WTC11 (cell line): Measurements from ENCODE around the gene TMEM88. TPM values are rescaled to one million over a fixed set of nuclear protein-coding genes. Genes with fewer than 3 reads are reported as not detected.

Experiments used
- ATAC-seq: fragments of 200-7000 bp; cut with Tn5 transposase; 2 replicates; pipeline ENCODE4 v1.10.0; 2021; ENCODE audit warnings: mild to moderate bottlenecking, moderate library complexity
- CTCF ChIA-PET: fragments of 300-600 bp; sonication (Branson Sonifier 250); formaldehyde crosslinking; loops from one replicate; lab custom pipeline; 2021; ENCODE audit warnings: antibody characterized with exemption; lab: Charles Lee
- POLR2A ChIA-PET: fragments of 350-600 bp; sonication (Branson Sonifier 250); formaldehyde crosslinking; loops from one replicate; lab custom pipeline; 2021; ENCODE audit warnings: antibody characterized with exemption; lab: Charles Lee
- DNase-seq: peaks from one replicate; pipeline ENCODE4 v3.0.0; 2021; ENCODE audit warnings: low spot score
- H3K27ac Mint-ChIP-seq: 2 replicates; pipeline ENCODE4 v1.8.0; 2021; ENCODE audit warnings: mixed read lengths
- H3K27me3 Mint-ChIP-seq: 2 replicates; pipeline ENCODE4 v1.8.0; 2021; ENCODE audit warnings: low read depth, mild to moderate bottlenecking, moderate library complexity, mixed read lengths
- H3K36me3 Mint-ChIP-seq: 2 replicates; pipeline ENCODE4 v1.8.0; 2021; ENCODE audit warnings: mixed read lengths
- H3K4me1 Mint-ChIP-seq: 2 replicates; pipeline ENCODE4 v1.8.0; 2022; ENCODE audit warnings: mixed read lengths
- H3K4me3 Mint-ChIP-seq: 2 replicates; pipeline ENCODE4 v1.8.0; 2021; ENCODE audit warnings: mild to moderate bottlenecking, moderate library complexity, mixed read lengths
- H3K9me3 Mint-ChIP-seq: 2 replicates; pipeline ENCODE4 v1.8.0; 2021; ENCODE audit warnings: mixed read lengths
- ATF1 ChIP-seq: sonication (generic); formaldehyde crosslinking; IDR thresholded peaks from 2 replicates; pipeline ENCODE4 v1.8.1; 2023; ENCODE audit warnings: mild to moderate bottlenecking, moderate library complexity, missing genetic modification reagents
- CBFB ChIP-seq: sonication (generic); formaldehyde crosslinking; IDR thresholded peaks from 2 replicates; pipeline ENCODE4 v1.8.1; 2022; ENCODE audit warnings: mild to moderate bottlenecking, low read depth, missing genetic modification reagents
- E2F1 ChIP-seq: sonication (generic); formaldehyde crosslinking; IDR thresholded peaks from 2 replicates; pipeline ENCODE4 v1.8.0; 2022; ENCODE audit warnings: mild to moderate bottlenecking, missing genetic modification reagents
- E2F4 ChIP-seq: sonication (generic); formaldehyde crosslinking; IDR thresholded peaks from 2 replicates; pipeline ENCODE4 v1.8.1; 2022; ENCODE audit warnings: low read depth, mild to moderate bottlenecking, moderate library complexity, missing genetic modification reagents, borderline replicate concordance
- E2F5 ChIP-seq: sonication (generic); formaldehyde crosslinking; IDR thresholded peaks from 2 replicates; pipeline ENCODE4 v1.8.1; 2022; ENCODE audit warnings: mild to moderate bottlenecking, moderate library complexity, missing genetic modification reagents
- ESRRA ChIP-seq: sonication (generic); formaldehyde crosslinking; IDR thresholded peaks from 2 replicates; pipeline ENCODE4 v1.8.1; 2022; ENCODE audit warnings: mild to moderate bottlenecking, missing genetic modification reagents, borderline replicate concordance
- JAZF1 ChIP-seq: fragments of 250-450 bp; sonication (Bioruptor Pico); IDR thresholded peaks from 2 replicates; pipeline ENCODE4 v1.9.0; 2021; ENCODE audit warnings: moderate library complexity, mild to moderate bottlenecking, inconsistent platforms
- KAT7 ChIP-seq: sonication (generic); formaldehyde crosslinking; IDR thresholded peaks from 2 replicates; pipeline ENCODE4 v1.8.1; 2023; ENCODE audit warnings: missing genetic modification reagents, mild to moderate bottlenecking, borderline replicate concordance
- NR1H2 ChIP-seq: sonication (generic); formaldehyde crosslinking; IDR thresholded peaks from 2 replicates; pipeline ENCODE4 v1.9.0; 2021; ENCODE audit warnings: mild to moderate bottlenecking, moderate library complexity, missing genetic modification reagents
- NR3C1 ChIP-seq: sonication (generic); formaldehyde crosslinking; conservative IDR thresholded peaks from 2 replicates; pipeline ENCODE4 v1.8.1; 2023; ENCODE audit warnings: low read depth, mild to moderate bottlenecking, missing genetic modification reagents
- PREB ChIP-seq: sonication (generic); formaldehyde crosslinking; IDR thresholded peaks from 2 replicates; pipeline ENCODE4 v1.8.1; 2022; ENCODE audit warnings: mild to moderate bottlenecking, missing genetic modification reagents, moderate library complexity, borderline replicate concordance
- SMAD4 ChIP-seq: sonication (generic); formaldehyde crosslinking; IDR thresholded peaks from 2 replicates; pipeline ENCODE4 v1.8.0; 2022; ENCODE audit warnings: mild to moderate bottlenecking, missing genetic modification reagents
- TEAD4 ChIP-seq: sonication (generic); formaldehyde crosslinking; IDR thresholded peaks from 2 replicates; pipeline ENCODE4 v1.8.0; 2022; ENCODE audit warnings: mild to moderate bottlenecking, missing genetic modification reagents
- ZMAT4 ChIP-seq: fragments of 250-450 bp; sonication (Bioruptor Pico); IDR thresholded peaks from 2 replicates; pipeline ENCODE4 v1.9.0; 2021; ENCODE audit warnings: mild to moderate bottlenecking
- ZNF232 ChIP-seq: sonication (generic); formaldehyde crosslinking; IDR thresholded peaks from 2 replicates; pipeline ENCODE4 v1.8.0; 2022; ENCODE audit warnings: mild to moderate bottlenecking, missing genetic modification reagents
- ZNF396 ChIP-seq: fragments of 250-450 bp; sonication (Bioruptor Pico); IDR thresholded peaks from 2 replicates; pipeline ENCODE4 v1.8.0; 2021; ENCODE audit warnings: mild to moderate bottlenecking, moderate library complexity, borderline replicate concordance
- ZSCAN18 ChIP-seq: fragments of 250-450 bp; sonication (Bioruptor Pico); IDR thresholded peaks from 2 replicates; pipeline ENCODE4 v2.1.2; 2022; ENCODE audit warnings: mild to moderate bottlenecking, moderate library complexity
- total RNA-seq: library from RNA; stranded (reverse); gene quantifications from 3 replicates; pipeline ENCODE4 v1.2.3, GENCODE V29; 2021

Gene TMEM88
- total RNA-seq, 1 experiment from 2014 or later: 2.9 TPM

- Mint-ChIP-seq H3K36me3 (no peaks in the 10 kb centered on the region), H3K4me3 (no peak overlapping the region), H3K27ac (no peak overlapping the region), H3K4me1 (peaks cover 22% of the 10 kb centered on the region), H3K27me3 (peaks cover 27% of the 10 kb centered on the region), H3K9me3 (no peaks in the 10 kb centered on the region)
- ATAC-seq (no peak), DNase-seq (no peak)
- ChIA-PET POLR2A (no interaction called here), CTCF (interaction anchor here (1.1 to 7.0 kb wide), 4 partner anchors 10 to 15 kb away, joined by 3 to 66 read pairs (median 6); partner anchors contain the start of genes CYB5D1, KDM6B and NAA38)
- no peak for TF ChIP-seq JAZF1 (CRISPR knock-in tag)
- TF ChIP-seq CBFB (CRISPR knock-in tag): no peak
- no peak for TF ChIP-seq ATF1 (CRISPR knock-in tag)
- no peak for TF ChIP-seq KAT7
- TF ChIP-seq NR3C1 (CRISPR knock-in tag): no peak
- TF ChIP-seq TEAD4 (CRISPR knock-in tag): no peak
- no peak for TF ChIP-seq NR1H2 (CRISPR knock-in tag)
- no peak for TF ChIP-seq E2F4 (CRISPR knock-in tag)
- no peak for TF ChIP-seq E2F5 (CRISPR knock-in tag)
- no peak for TF ChIP-seq ESRRA (CRISPR knock-in tag)
Measured at GRCh38 chr17:7846765-7847661, 7.9 kb upstream of the TMEM88 start.

- Mint-ChIP-seq H3K4me3 (no peak overlapping the region), H3K36me3 (no peaks in the 10 kb centered on the region), H3K4me1 (peaks cover 23% of the 10 kb centered on the region), H3K9me3 (no peaks in the 10 kb centered on the region), H3K27me3 (peaks cover 28% of the 10 kb centered on the region)
- ATAC-seq (no peak), DNase-seq (no peak)
- CTCF ChIA-PET: interaction anchor here (0.7 to 7.0 kb wide), 2 partner anchors 11 to 14 kb away, joined by 4 to 66 read pairs; partner anchors contain the start of gene KDM6B
- no peak for TF ChIP-seq E2F1 (CRISPR knock-in tag)
- no peak for TF ChIP-seq SMAD4 (CRISPR knock-in tag)
- no peak for TF ChIP-seq ZNF396 (CRISPR knock-in tag)
- TF ChIP-seq ZSCAN18: no peak
- TF ChIP-seq TEAD4 (CRISPR knock-in tag): no peak
- TF ChIP-seq E2F4 (CRISPR knock-in tag): no peak
- TF ChIP-seq ZMAT4: no peak
- TF ChIP-seq PREB (CRISPR knock-in tag): no peak
- no peak for TF ChIP-seq NR3C1 (CRISPR knock-in tag)
- TF ChIP-seq ZNF232: no peak
- no peak for TF ChIP-seq CBFB (CRISPR knock-in tag)
- TF ChIP-seq, all 79 proteins: peak for 0
- POLR2A ChIA-PET: no interaction called here
- no peak overlapping the region for H3K27ac Mint-ChIP-seq
Measured at GRCh38 chr17:7848131-7848579, 6.7 kb upstream of the TMEM88 start.
